ENCODE measurements around the gene LRP2.

- TF ChIP-seq JUNB (IDR thresholded peaks at IDR 0.05; ENCODE audit: unreplicated experiment) (no peak), EZH2 (IDR thresholded peaks at IDR 0.05; ENCODE audit: low read depth, unreplicated experiment) (no peak), CTCF (conservative IDR thresholded peaks at IDR 0.05; ENCODE audit: low read depth in 2 of 2) (no peak), ZNF331 (CRISPR knock-in tag; IDR thresholded peaks at IDR 0.05; ENCODE audit: low read depth) (no peak), POLR2AphosphoS5 (IDR thresholded peaks at IDR 0.05; ENCODE audit: low read depth) (no peak), CREB1 (CRISPR knock-in tag; IDR thresholded peaks at IDR 0.05; ENCODE audit: low read depth) (no peak), EZH2phosphoT487 (IDR thresholded peaks at IDR 0.05; ENCODE audit: unreplicated experiment) (no peak), REST (IDR thresholded peaks at IDR 0.05; ENCODE audit: unreplicated experiment) (no peak)
Observed at GRCh38 chr2:169173876-169174275, 188.5 kb downstream of the LRP2 start.

All from GM23338 (cell line).